Effector memory CD8-positive, alpha-beta T cell (primary cell): ENCODE results near the gene BRD1.
"Not testable (repeated sequence)": the region's sequence is repeated elsewhere in the genome, so short reads cannot be mapped to it uniquely, and the experiment has no call there.

Experiments
- ATAC-seq: fragments of 150-1000 bp; cut with Tn5 transposase; replicated peaks from 2 replicates; pipeline ENCODE4 v1.10.0; 2021; ENCODE audit warnings: mild to moderate bottlenecking, moderate library complexity
- DNase-seq, 3 experiments: peaks; one replicate each; pipeline ENCODE4 v3.0.0; 2021
- H3K27ac Mint-ChIP-seq, 2 donors: one replicate each; pipeline ENCODE4 v1.8.0; 2022; ENCODE audit warnings: mild to moderate bottlenecking in 2 of 2, mixed read lengths in 2 of 2, moderate library complexity in 2 of 2
- H3K27me3 Mint-ChIP-seq, 2 donors: one replicate each; pipeline ENCODE4 v1.8.0; 2022; ENCODE audit warnings: mixed read lengths in 2 of 2
- H3K36me3 Mint-ChIP-seq: one replicate; pipeline ENCODE4 v1.8.0; 2022; ENCODE audit warnings: mild to moderate bottlenecking, moderate library complexity, mixed read lengths; ENCODE audit not compliant: insufficient read depth
- H3K4me1 Mint-ChIP-seq, 2 donors: one replicate each; pipeline ENCODE4 v1.8.0; 2022; ENCODE audit warnings: low read depth in 2 of 2, mixed read lengths in 2 of 2
- H3K4me3 Mint-ChIP-seq, 2 donors: one replicate each; pipeline ENCODE4 v1.8.0; 2022; ENCODE audit warnings: mild to moderate bottlenecking in 2 of 2, mixed read lengths in 2 of 2, moderate library complexity in 2 of 2
- H3K9me3 Mint-ChIP-seq, 2 donors: one replicate each; pipeline ENCODE4 v1.8.0; 2022; ENCODE audit warnings: mixed read lengths in 2 of 2

BRD1 gene

DNA sequence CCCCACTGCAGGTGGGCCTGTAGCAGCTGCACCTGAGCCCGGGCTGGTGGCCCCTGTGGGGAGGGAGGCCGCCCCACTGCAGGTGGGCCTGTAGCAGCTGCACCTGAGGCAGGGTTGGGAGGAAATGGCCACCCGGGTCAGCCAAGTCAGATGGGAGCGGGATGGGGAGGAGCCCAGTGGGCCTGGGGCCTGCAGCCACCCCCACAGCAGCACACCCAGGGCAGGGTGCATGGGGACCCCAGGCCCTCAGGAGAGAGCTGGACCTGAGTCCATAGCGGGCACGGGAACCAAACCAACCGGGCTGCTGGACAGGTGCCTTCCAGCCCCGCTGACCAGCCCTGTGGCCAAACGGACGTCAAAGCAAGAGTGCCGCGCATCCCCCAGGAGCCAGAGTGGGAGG, 61.7 kb downstream of the BRD1 start:
- no peak for DNase-seq
- no peaks in the 10 kb centered on the region for H3K27me3 Mint-ChIP-seq
- H3K27ac Mint-ChIP-seq = no peak overlapping the region
- peaks cover 4 to 6% of the 10 kb centered on the region in 2 donors for H3K4me1 Mint-ChIP-seq
- ATAC-seq = no peak
- peaks cover 23% of the 10 kb centered on the region for H3K36me3 Mint-ChIP-seq
- H3K9me3 Mint-ChIP-seq = peaks cover 0 to 7% of the 10 kb centered on the region in 2 donors
- H3K4me3 Mint-ChIP-seq = no peak overlapping the region

DNA sequence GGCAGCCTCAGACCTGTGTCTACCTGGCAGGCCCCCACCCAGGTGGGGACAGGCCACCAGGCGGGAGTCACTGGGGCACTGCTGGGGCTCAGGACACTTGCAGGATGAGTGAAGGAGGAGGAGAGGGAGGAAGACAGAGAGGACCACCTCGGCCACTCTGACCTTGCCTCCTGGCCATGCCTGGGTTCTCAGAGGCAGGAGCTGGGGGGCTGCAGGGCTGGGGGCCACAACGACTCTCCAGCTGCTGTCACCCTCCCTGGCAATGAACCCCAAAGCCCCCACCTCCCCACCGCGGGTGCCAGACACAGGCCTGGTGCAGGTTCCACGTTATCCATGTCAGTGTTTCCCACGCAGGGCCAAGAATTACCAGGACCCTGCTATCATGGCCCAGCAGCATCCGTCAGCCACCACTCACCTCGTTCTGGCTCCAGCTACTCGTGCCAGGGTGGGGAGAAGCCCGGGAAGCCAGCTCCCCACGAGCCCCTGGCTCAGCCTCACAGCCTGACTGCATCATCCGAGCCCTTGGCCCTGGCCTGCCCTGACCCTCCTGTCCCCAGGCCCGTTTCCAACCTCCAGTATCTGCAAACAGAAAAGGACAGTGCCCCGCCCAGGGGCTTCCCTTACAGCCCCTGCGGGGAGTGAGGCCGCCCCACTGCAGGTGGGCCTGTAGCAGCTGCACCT, 62.4 kb downstream of the BRD1 start:
- Mint-ChIP-seq H3K4me3 (no peak overlapping the region), H3K9me3 (peaks cover 0 to 7% of the 10 kb centered on the region in 2 donors), H3K27me3 (no peaks in the 10 kb centered on the region), H3K36me3 (peaks cover 17% of the 10 kb centered on the region), H3K27ac (no peak overlapping the region), H3K4me1 (peaks cover 7 to 9% of the 10 kb centered on the region in 2 donors)
- DNase-seq = no peak
- ATAC-seq = no peak

DNA sequence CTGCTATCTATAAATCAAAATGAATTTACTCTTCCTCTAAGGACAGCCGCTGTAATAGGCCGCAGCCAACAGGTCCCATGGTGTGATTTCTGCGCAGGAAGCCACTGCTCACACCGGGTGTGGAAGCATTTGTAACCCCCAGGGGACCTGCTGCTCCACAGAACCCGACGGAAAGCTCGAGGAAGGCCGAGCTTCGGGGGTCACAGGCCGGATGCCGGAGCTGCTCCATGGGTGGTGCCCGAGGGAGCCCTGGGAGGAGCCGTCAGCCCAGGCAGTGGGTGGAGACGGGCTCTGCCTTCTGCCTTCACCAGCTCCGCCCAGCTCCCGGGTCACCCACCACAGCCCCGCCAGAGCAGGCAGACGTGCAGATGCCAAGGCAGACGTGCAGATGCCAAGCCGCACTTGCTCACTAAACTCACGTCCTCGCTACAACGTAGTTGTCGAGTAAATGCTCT, 63.5 kb downstream of the BRD1 start:
- ATAC-seq (no peak), DNase-seq (no peak)
- Mint-ChIP-seq H3K4me3 (no peak overlapping the region), H3K9me3 (peaks cover 0 to 7% of the 10 kb centered on the region in 2 donors), H3K27ac (no peak overlapping the region), H3K27me3 (no peaks in the 10 kb centered on the region), H3K36me3 (peaks cover 16% of the 10 kb centered on the region), H3K4me1 (peaks cover 7 to 9% of the 10 kb centered on the region in 2 donors)

DNA sequence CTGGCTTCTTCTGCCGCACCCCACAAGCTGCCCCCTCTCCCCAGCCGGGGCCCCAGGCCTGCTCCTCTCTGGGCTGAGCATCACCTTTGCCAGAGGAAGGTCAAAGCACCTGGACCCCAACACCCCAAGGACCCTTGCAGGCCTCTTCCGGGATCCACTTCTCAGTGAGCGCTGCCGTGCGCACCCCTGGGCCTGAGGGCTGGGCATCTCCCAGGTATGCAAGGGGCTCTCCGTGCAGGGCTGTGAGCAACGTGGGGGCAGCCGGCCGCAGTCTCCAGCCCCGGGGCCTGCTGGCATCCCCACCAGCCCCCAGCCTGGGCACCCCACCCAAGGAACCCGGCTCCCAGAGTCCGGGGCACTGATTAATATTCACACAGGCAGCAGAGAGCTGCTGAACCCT, 64.0 kb downstream of the BRD1 start:
- ATAC-seq = no peak
- Mint-ChIP-seq H3K9me3 (peaks cover 0 to 7% of the 10 kb centered on the region in 2 donors), H3K4me3 (no peak overlapping the region), H3K27ac (no peak overlapping the region), H3K36me3 (peaks cover 11% of the 10 kb centered on the region), H3K27me3 (peaks cover 0 to 1% of the 10 kb centered on the region in 2 donors), H3K4me1 (peaks cover 7 to 9% of the 10 kb centered on the region in 2 donors)
- no peak for DNase-seq

DNA sequence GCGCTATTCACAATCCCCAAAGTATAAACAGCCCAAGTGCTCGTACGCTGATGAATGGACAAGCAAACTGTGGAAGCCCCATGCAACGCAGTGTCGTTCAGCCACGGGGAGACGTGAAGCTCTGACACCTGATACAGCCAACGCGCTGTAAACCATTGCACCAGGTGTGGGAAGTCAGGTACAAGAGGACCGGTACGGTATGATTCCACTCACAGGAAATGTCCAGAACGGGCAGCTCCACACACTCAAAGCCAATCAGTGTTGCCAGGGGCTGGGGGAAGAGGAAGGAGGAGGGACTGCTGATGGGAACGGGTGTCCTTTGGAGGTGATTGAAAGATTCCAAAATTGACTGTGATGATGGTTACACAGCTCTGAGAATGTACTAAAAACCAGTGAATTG, 64.5 kb downstream of the BRD1 start:
- no peak overlapping the region for H3K27ac Mint-ChIP-seq
- H3K9me3 Mint-ChIP-seq = peaks cover 0 to 7% of the 10 kb centered on the region in 2 donors
- DNase-seq (no peak), ATAC-seq (no peak)
- H3K27me3 Mint-ChIP-seq = peaks cover 0 to 7% of the 10 kb centered on the region in 2 donors
- peaks cover 7 to 11% of the 10 kb centered on the region in 2 donors for H3K4me1 Mint-ChIP-seq
- no peak overlapping the region for H3K4me3 Mint-ChIP-seq
- peaks cover 10% of the 10 kb centered on the region for H3K36me3 Mint-ChIP-seq

DNA sequence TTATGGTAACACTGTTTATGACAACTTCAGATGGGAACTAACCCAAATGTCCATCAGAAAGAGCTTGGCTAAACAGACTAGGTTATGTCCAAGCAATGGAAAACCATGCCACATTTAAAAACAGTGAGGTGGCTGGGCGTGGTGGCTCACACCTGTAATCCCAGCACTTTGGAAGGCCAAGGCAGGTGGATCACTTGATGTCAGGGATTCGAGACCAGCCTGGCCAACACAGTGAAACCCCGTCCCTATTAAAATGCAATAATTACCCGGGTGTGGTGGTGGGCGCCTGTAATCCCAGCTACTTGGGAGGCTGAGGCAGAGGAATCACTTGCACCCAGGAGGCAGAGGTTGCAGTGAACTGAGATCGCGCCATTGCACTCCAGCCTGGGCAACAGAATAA, 65.1 kb downstream of the BRD1 start:
- H3K4me1 Mint-ChIP-seq = peaks cover 7 to 11% of the 10 kb centered on the region in 2 donors
- not testable (repeated sequence) for DNase-seq, ATAC-seq, H3K36me3 Mint-ChIP-seq, H3K4me3 Mint-ChIP-seq, H3K27ac Mint-ChIP-seq, H3K9me3 Mint-ChIP-seq, H3K27me3 Mint-ChIP-seq

DNA sequence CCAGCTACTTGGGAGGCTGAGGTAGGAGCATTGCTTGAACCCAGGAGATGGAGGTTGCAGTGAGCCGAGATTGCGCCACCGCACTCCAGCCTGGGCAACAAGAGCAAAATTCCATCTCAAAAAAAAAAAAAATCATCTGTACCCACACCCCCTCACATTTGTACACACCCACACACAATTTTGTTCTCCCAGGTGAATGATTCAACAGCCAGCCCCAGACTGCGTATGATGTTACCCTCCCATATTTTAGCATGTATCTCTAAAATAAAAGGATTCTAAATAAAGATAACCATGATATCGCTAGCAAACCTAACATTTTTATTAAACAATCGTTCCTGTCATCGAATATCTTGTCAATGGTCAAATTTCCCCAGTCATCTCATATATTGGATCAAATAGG, 65.8 kb downstream of the BRD1 start:
- Mint-ChIP-seq H3K4me3 (no peak overlapping the region), H3K27me3 (peaks cover 0 to 12% of the 10 kb centered on the region in 2 donors), H3K9me3 (peaks cover 0 to under 1% of the 10 kb centered on the region in 2 donors), H3K27ac (no peak overlapping the region), H3K36me3 (peaks cover 6% of the 10 kb centered on the region), H3K4me1 (peaks cover 7 to 11% of the 10 kb centered on the region in 2 donors)
- ATAC-seq (no peak), DNase-seq (no peak)

DNA sequence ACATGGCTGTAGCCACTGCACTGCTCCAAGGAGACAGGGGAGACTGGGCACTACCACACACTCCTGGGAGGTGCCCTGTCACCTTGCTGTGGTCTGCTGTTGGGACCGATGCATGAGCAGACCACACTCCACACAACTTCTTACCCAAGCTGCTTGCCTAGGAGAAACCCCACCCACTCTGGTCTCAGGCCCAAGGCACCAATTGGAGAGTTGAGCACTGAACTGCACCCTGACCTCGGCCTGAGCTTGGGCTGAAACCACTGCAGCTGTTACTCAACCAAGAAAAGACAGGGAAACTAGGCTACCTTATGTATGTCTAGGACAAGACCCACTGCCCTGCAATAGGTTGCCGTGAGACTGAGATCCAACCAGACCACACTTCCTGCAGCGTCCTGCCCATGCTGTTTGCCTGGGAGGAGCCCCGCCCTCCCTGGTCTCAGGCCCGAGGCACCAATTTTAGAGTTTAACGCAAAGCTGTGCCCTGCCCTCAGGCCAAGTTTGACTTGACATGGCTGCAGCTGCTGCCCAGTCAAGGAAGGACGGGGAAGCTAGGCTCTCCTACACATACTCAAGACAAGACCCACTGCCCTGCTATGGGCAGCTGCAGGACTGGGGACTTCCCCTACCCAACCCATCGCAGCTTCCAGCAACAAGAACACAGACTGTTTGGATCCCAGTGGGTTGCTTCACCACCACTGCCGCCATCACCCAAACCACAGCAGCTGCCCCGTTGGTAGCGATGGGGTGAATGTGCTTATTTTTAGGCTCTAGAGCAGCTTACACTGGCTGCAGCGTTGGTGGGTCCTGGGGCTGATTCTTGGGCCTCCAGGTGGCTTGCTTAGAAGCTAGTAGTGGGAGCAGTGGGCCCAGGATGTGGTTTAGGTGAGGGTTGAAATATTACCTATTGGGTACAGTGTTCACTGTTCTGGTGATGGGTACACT, 66.8 kb downstream of the BRD1 start:
- peak overlapping the region in 1 of 2 donors; percentile 36 for H3K27ac Mint-ChIP-seq
- H3K36me3 Mint-ChIP-seq = peaks cover 6% of the 10 kb centered on the region
- no peak overlapping the region for H3K4me3 Mint-ChIP-seq
- H3K9me3 Mint-ChIP-seq = no peaks in the 10 kb centered on the region
- peaks cover 7 to 11% of the 10 kb centered on the region in 2 donors for H3K4me1 Mint-ChIP-seq
- peaks cover 5 to 21% of the 10 kb centered on the region in 2 donors for H3K27me3 Mint-ChIP-seq
- ATAC-seq (peak; percentile 40), DNase-seq (no peak)

DNA sequence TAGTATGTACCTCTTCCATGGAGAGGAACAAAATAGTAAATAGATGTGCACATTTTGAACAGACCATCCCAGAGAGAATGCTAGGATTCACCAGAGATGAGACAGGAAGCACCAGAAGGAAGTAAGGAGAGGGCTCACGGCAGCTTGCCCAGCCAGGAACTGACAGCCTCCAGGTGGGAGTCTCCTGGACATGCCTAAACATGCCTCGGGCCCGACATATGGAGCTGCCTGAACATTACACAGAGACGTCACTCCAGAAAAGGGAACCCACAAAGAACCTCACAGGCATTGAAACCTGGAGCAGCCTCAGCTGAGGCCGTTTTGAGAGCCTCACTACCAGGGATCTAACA, 67.4 kb downstream of the BRD1 start:
- H3K4me1 Mint-ChIP-seq = peaks cover 7 to 11% of the 10 kb centered on the region in 2 donors
- ATAC-seq (no peak), DNase-seq (no peak)
- no peaks in the 10 kb centered on the region for H3K9me3 Mint-ChIP-seq
- peaks cover 8% of the 10 kb centered on the region for H3K36me3 Mint-ChIP-seq
- peak overlapping the region in 1 of 2 donors; percentile 36 for H3K27ac Mint-ChIP-seq
- peaks cover 5 to 23% of the 10 kb centered on the region in 2 donors for H3K27me3 Mint-ChIP-seq
- H3K4me3 Mint-ChIP-seq = no peak overlapping the region

DNA sequence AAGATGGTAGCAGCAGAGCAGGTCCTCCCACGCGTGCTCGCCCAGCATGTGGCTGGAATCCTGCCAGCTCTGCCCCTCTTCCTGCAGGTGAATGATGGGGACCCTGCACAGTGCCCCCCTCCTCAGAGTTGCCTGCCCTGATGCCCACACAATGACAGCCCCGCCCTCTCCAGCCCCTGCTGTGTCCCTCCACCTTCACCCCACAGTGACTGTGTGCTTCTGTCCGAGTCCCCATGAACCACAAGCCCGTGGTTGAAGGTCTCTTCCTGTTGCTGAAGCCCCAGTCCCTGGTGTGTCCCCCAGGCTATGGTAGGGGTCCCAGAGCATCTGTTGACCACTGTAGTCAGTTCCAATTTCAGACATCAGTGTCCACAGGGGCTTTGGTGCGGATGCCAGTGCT, 71.0 kb downstream of the BRD1 start:
- Mint-ChIP-seq H3K4me1 (peaks cover 7 to 8% of the 10 kb centered on the region in 2 donors), H3K27me3 (peaks cover 5 to 25% of the 10 kb centered on the region in 2 donors), H3K4me3 (no peak overlapping the region), H3K9me3 (no peaks in the 10 kb centered on the region), H3K27ac (no peak overlapping the region), H3K36me3 (peaks cover 8% of the 10 kb centered on the region)
- DNase-seq (no peak), ATAC-seq (no peak)

DNA sequence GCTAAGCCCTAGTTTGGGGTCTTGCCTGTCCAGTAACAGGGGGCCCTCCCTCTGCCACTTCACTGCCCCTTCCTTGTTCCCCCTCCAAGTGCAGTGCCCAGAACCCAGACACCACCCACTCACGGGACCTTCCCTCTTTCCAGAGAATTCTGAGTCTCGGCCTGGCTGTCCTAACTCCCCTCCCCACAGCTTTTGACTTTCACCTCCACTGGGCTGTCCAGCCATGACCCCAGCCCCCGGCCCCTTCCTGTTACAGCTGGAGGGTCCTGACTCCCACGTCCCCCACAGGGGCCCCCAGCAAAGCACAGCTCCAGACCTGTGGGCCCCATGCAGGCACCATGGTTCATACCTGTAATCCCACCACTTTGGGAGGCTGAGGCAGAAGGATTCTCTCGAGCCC, 71.5 kb downstream of the BRD1 start:
- DNase-seq = no peak
- no peak for ATAC-seq
- Mint-ChIP-seq H3K27me3 (peaks cover 10 to 30% of the 10 kb centered on the region in 2 donors), H3K9me3 (no peaks in the 10 kb centered on the region), H3K36me3 (peaks cover 11% of the 10 kb centered on the region), H3K4me1 (peaks cover 5 to 9% of the 10 kb centered on the region in 2 donors), H3K4me3 (no peak overlapping the region), H3K27ac (no peak overlapping the region)

DNA sequence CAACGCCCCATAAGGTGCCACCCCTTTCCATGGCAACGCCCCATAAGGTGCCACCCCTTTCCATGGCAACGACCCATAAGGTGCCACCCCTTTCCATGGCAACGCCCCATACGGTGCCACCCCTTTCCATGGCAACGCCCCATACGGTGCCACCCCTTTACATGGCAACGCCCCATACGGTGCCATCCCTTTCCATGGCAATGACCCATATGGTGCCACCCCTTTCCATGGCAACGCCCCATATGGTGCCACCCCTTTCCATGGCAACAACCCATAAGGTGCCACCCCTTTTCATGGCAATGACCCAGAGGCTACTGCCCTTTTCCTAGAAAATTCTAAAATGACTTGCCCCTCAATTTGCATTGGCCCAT, 72.1 kb downstream of the BRD1 start:
- peaks cover 10 to 32% of the 10 kb centered on the region in 2 donors for H3K27me3 Mint-ChIP-seq
- peaks cover 0 to 4% of the 10 kb centered on the region in 2 donors for H3K4me1 Mint-ChIP-seq
- peaks cover 11% of the 10 kb centered on the region for H3K36me3 Mint-ChIP-seq
- DNase-seq (no peak), ATAC-seq (no peak)
- no peak overlapping the region for H3K27ac Mint-ChIP-seq
- H3K9me3 Mint-ChIP-seq = no peaks in the 10 kb centered on the region
- no peak overlapping the region for H3K4me3 Mint-ChIP-seq

DNA sequence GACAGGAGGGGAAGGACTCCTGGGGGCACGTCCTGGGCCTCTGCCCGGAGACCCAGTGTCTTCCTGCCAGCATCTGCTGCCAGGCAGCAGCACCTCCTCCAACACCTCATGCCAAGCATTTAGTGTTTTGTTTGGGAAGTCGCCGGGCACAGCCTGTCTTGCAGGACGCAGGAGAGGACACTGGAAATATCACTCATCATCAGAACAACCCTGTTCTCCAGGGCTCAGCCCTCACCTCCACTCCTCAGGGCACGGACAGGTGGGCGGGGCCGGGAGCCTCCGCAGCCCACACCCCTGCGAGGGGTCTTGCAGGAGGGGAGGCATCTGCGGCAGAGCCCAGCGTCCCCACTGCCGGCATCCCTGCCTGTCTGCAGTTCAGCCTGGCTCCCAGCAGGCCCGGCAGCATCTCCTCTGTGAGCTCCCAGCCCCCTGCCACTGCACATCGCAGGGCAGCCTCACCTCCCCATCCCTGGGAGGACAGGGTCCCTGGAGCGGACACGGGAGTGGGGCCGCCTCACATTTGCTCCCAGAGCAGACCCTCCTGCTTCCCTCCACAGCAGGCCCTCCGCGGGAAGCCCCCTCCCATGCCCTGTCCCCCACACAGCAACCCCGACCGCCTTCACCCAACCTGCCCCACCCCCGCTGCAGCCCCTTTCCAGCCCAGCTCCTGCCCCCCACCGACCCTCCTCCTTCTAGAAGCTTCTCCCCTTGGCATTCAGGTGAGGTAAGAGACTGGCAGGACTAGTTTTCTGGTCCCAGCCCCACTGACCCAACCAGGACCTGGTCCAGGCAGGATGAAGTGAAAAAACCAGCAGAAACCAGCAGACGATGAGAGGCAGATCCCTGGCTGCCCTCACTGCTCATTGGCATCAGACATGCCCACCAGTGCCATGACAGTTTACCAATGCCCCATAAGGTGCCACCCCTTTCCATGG, 72.7 kb downstream of the BRD1 start:
- no peak overlapping the region for H3K27ac Mint-ChIP-seq

More for the DNA sequence above, 72.7 kb downstream of the BRD1 start:
- no peak for DNase-seq
- Mint-ChIP-seq H3K9me3 (no peaks in the 10 kb centered on the region), H3K4me3 (no peak overlapping the region), H3K27me3 (peaks cover 10 to 32% of the 10 kb centered on the region in 2 donors), H3K4me1 (peaks cover 0 to 3% of the 10 kb centered on the region in 2 donors), H3K36me3 (peaks cover 7% of the 10 kb centered on the region)
- ATAC-seq = no peak
